ENCODE data around the gene PLD4. TPM values are rescaled to one million over a fixed set of nuclear protein-coding genes. Genes with fewer than 3 reads are reported as not detected.

Gene PLD4
- total RNA-seq, 1 donor from 2014 or later = not detected

DNA sequence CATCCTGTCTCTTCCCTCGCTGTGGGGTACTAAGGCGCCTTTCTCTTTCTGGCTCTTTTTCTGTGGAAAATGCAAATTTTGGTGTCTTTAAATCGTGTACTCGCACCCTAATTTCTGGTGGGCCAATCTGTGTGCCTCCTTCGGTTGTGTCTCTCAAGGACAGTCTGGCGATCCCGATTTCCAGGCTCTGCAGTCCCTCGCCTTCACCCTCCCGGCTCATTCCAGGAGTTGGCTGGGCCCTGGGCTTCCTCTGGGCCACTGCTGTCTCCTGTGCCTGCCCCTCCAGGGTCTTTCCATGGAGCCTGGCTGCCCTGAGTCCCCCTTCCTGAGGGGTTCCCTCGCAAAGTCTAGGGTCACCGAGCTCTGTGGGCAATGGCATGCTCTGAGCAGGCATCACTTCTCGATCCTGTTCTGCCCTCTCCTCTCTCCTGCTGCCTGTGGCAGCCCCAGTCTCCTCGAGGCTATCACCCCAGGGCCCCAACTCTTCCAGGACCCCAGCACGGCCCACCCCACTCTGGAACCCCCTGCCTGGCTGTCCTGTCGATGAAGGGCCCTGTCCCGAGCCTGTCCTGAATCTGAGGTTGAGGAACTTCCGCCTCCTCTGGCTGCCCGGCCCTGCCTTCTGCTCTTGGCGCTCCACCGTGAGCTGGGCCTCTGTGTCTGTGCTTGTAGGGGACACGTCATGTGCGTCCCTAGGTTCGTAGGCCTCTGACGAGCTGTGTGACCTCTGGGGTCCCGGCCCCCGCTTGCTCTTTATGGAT, 29.4 kb downstream of the PLD4 start:
- DNase-seq (ENCODE audit: extremely low read depth, low read depth, low spot score) = no peak

DNA sequence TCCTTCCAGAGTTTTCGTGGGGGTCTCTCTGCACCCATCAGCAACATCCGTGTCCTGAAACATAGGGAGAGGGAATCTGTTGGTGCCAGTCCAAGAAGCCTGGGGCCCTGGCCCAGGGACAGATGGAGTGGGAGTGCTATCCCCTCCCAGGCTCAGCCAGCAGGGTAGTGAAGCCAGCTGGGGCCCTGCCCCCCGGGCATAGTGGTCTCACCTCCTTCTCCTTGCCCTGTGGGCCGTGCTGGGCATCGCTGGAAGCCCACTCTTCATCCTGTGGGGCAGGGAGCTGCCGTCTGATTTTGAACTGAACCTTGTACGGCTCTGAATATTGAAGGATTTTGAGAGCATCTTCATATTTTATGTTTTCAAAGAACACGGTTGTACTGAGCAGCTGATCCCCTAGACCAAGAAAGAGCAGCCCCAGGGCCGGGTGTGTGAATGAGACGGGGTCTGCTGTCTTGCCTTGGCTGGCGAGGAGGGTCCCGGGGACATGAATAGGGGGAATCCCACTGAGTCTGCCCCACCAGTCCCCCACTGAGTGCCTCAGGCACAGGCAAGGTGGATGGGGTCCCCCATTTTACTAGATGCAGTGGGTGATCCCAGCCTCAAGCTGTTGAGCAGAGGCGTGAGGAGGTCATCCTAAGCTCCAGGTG, 30.2 kb downstream of the PLD4 start:
- DNase-seq (ENCODE audit: extremely low read depth, low read depth, low spot score) = no peak

DNA sequence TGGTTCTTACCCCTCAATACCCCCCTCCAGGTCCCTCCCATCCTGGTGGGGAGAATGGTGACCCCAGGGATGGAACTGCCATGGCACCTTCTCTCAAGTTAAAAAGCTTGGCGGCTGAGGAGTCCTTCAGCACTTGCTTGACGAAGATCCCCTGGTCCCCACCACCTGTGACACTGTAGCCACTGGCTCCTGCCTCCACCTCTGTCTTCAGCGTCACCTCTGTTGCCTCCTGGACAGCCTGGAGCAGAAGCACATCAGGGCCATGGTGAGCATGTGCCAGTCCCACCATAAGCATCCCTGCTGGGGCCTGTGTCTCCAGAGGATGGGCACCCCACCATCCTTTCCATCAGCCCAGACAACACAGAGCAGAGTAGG, 30.7 kb downstream of the PLD4 start:
- DNase-seq (ENCODE audit: extremely low read depth, low read depth, low spot score) = no peak

DNA sequence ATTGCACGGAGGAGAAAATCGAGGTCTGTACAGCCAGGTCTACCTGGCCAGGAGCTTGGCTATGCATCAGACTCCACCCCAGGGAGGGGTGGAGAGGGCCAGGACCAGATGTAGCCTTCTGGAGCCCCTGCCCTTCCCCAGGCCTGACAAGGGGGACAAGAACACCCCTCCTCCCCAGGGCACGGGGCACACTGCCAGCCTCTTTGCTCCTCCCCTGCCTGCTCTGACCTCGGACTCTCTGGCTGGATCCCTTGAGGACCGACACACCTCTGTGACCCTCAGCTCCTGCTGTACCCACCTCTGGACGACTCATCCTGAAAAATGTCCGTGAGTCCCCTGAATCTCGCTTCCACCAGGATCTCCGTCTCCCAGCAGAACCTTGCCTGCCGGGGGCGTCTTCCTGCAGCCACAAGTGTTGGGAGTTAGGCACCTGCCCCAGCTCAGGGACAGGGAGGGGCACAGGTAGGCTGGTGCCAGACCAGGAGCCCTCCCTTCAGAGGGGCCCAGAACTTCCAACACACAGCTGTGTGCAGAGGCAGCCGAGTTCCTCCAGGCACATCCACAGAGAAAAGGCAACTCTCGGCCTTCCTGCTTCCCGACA, 31.7 kb downstream of the PLD4 start:
- DNase-seq (ENCODE audit: extremely low read depth, low read depth, low spot score) = no peak

DNA sequence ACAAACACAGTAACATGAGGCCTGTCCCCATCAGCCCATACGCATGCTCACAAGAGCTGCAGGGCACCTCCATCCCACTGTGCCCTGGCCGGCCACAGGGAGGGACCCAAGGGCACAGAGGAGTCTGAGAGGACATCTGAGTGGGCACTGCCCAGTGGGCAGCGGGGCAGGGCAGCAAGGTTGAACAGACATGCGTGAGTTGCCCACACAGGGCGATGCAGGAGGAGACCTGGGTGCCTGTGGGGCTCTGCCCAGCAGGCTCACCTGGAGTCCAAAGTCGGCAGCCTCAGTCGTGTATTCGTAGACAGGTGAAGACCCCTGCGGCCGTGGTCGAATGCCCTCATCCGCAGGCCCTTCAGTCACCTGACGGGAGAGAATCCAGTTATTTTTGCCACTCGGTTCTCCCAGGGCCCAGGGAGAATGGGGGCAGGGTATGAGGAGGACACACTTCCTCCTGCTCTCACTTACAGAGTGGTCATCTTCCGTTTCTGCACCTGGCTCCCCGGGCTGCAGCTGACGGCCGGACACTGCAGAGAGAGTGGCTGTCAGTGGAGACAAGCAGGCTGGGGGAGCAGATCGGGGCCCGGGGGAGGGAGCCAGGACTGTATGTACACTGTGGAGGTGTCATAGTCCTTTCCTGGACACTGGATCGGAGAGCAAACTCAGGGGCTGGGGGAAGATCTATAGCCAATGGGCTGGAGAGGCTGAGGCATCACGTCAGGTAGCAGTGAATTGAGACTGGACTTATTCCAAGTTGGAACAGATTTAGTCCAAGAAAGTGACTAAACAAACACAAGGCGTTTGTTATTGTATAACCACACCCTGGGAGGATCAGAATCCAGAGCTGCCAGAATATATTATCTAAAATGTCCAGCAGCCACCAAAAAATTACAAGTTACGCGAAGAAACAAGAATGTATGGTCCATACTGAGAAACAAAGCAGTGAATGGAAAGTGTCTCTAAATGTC, 32.8 kb downstream of the PLD4 start:
- DNase-seq (ENCODE audit: extremely low read depth, low read depth, low spot score) = no peak

DNA sequence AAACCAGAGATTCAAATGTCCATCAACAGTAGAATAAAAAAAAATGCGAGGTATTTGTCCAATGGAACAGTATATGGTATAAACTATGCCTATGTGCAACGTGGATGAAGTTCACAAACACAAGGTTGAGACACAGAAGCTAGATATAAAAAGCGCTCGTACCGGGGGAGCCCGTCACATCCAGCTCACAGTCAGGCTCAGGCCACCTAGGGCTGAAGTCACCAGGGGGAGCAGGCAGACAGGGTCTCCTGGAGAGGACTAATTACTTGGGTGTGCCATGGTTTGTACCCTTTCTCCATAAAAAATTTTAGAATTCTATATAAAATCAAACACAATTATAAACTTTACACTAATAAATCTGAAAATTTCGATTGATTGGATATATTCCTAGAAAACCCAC, 39.9 kb downstream of the PLD4 start:
- DNase-seq (ENCODE audit: extremely low read depth, low read depth, low spot score) = no peak

DNA sequence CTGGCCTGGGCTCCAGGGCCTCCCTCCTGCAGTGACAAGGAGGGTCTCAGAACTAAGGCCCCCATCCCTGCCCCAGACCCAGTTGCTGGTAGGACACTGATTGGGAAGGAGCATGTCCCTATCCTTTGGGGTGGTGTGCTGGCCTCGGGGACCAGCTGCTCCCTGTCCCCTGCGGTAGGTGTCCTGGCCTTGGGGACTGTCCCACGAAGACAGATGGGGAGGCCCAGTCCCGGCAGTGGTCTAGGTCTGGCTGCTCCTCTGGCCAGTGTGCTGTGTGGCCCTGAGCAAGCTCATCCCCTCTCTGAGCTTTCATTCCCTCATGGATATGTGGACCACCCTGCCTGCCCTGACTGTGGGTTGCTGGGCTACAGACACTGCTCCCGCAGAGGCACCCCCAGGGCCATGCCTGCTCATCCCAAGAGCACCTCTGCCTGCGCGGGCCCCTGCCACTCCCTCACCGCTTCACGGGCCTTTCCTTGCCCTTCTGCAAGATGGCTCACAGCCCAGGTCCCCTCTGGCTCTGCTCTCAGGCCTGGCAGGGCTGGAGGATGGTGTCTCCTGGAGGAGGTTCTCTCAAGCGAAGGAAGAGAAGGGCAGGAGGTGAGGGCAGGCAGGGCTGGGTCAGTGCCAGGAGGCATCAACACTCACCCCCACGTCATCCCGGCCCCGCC, 41.0 kb downstream of the PLD4 start:
- DNase-seq (ENCODE audit: extremely low read depth, low read depth, low spot score) = no peak

DNA sequence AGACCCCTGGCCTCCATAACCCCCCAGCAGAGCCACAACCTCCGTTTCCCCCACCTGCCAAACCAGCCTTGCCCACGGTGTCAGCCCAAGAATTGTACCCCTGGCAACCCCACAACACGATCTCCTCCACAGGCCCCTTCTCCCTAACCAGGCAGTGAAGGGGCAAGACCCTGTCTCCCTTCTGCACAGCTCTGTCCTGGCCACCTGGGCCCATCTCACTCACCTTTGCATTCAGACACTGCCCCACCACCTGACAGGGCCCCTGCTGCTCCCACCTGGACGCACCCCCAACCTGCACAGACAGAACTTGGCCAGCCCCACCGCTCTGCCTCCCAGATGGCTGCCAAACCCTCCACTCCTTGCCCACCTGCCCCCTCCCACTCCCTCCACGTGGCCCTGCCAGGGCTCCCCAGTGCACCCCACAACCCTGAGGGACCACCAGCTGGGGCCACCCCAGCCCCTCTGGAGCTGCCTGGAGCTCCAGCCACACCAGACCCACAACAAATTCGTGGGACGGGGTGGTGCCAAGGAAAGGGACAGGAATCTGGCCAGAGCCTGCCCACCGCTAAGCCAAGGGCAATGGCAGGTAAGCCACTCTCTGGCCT, 41.7 kb downstream of the PLD4 start:
- no peak for DNase-seq (ENCODE audit: extremely low read depth, low read depth, low spot score)

DNA sequence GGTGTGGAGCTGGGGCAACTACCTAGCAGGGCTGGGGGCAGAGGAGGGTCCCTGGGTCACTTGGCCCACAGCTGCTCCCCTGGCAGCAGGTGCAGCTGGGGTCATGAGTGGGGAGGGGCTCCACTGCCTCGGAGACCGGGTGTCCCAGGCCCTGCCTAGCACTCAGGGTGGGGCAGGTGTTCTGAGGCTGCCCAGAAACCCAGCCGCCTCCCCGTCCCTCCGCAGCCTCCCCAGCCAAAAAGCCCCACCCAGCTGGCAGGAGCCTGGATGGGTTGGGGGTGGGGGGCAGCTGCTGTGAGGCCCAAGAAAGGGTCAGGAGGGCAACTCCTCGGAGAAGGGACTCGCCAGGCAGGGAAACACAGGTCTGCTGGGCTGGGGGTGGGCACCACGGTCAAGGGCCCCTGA, 42.3 kb downstream of the PLD4 start:
- DNase-seq (ENCODE audit: extremely low read depth, low read depth, low spot score) = no peak

DNA sequence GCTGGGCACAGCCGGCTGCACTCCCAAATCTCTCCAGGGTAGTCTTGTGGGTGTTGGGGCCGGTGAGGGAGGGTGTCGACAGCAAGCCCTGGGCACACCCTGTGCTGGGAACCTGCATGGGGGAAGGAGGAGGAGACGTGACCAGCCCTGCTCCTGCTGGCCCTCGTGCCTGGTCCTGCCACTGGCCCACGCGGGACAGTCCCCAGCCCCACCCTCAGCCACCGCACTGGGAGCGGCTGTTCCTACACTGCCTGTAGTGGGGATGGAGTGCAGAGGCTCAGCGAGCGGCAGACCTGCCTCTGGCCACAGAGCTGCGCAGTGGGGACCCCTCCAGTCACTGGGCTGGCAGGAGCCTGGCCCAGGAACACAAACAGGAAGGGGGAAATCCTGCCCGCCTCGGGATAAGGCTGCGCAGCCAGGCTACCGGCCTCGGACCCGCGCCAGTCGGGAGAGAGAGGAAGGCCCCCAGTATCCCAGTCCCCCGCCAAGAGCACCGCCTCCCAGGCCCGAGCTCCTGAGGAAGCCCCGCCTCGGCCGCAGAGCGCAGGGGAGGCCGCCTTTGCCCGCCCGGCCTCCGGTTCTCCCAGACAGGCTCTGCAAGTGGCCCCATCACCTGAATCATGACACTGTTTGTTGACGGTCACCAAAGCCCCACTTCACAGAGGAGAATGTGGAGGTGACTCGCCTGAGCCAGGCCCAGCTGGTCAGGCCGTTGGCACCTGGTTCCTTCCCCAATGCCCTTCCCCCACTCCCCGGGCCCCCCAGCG, 42.9 kb downstream of the PLD4 start:
- no peak for DNase-seq (ENCODE audit: extremely low read depth, low read depth, low spot score)

DNA sequence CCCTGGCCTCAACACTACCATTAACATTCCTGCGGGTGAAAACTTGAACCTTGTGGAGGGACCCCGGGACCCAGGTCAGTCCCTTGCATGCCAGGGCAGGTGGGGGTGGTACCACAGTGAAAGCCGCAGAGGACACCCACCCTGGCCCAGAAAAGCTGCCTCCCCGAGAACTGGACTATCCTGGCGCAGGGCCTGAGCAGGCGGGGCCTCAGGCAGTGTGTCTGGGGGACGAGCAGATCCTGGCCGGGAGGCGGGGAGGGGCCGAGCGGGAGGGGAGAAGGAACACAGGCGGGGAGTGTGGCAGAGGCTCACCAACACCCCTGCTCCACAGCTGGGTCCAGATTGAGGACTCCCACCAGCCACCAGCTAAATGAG, 43.5 kb downstream of the PLD4 start:
- no peak for DNase-seq (ENCODE audit: extremely low read depth, low read depth, low spot score)

DNA sequence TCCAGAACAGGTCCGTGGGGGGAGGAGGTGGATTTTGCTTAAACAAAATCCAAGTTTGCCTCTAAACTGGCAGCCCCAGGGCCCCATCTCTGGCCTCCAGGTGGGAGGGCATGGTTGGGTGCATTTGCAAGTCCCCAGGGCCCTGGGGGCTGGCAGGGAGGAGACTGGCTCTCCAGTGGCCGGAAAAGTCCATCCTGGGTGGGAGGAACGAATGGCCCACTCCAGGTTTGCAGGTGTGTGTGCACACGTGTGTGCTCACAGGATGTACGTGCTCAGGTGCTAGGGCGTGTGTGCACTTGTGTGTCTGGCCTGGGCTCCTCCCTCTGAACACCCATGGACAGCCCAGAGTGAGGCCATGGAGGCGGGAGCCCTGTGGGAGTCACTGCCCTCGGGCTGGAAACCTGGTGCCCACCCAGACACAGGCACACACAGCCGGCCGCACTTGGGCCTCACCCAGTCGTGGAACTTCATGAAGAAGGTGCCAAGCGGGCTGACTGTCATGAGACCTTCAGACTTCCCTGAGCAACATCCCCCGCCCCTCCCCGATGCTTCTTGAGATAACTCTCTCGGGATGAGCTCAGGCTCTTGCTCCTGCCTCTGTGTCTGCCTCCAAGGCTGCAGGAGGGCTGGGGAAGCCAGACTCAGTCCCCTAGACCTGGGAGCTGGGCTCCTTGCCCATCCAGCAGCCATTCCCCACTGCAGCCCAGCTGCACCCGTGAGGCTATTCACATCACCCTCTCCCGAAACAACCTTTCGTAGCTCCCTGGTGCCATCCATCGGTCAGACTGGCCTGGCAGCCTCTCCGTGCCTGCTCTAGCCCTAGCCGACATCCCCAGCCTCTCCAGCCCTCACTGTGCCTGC, 44.1 kb downstream of the PLD4 start:
- DNase-seq (ENCODE audit: extremely low read depth, low read depth, low spot score) = no peak

DNA sequence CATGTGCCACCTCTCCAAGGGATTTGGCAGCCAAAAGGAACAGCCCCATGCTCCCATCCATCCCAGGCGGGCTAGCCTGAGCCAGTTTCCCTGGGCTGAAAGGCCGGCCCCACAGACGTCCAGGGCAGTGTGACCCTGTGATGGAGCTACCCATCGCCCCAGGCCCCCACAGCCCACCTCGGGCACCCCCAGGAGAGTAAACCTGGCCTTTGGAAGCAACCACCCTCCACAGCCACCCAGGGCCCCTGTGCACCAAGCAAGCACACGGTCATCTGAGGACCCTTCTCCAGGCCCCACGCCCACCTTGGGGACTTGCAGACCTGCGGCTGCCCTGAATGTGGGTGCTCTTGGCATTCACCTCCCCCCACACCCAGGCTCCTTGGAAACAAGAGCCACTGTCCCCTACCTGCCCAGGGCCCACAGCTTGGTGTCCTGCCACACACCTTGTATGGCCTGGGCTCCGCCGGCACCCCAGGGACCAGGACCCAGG, 45.1 kb downstream of the PLD4 start:
- no peak for DNase-seq (ENCODE audit: extremely low read depth, low read depth, low spot score)

DNA sequence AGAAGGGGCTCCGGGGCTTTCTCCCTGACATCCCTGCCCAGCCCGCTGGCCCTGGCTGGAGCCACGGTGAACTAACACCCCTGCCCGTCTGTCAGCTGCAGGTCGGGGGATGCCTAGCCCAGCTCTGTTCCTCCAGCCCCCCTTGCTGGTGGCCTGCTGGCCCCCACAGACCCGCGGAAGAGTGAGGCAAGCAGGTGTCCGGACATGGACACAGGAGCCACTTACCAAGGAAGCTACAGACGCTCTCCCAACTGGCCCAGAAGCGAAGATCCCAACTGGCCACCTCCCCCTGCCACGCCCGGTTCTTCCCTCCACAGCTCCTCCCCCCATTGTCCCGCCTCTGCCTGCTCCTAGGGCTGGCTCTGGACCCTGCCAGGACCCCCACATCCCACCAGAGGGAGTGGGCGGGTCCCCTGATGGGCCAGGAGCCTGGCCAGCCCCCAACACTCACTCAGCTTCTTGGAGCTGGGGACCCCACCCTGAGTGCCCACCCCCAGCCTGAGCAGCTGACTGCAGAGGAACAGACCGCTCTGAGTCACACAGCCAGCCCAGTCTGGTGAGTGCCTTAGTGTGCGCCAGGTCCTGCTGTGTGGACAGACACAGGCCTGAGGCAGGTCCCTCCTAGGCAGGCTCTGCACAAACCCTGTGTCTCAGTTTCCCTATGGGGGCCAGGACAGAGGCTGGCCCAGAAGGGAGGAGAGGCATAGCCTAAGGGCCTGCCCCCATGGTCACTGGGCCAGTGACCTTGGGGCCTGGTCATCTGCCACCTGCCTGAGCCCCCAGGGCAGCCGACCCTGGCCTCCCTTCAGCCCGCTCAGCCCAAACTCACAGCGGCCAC, 45.8 kb downstream of the PLD4 start:
- DNase-seq (ENCODE audit: extremely low read depth, low read depth, low spot score) = no peak

DNA sequence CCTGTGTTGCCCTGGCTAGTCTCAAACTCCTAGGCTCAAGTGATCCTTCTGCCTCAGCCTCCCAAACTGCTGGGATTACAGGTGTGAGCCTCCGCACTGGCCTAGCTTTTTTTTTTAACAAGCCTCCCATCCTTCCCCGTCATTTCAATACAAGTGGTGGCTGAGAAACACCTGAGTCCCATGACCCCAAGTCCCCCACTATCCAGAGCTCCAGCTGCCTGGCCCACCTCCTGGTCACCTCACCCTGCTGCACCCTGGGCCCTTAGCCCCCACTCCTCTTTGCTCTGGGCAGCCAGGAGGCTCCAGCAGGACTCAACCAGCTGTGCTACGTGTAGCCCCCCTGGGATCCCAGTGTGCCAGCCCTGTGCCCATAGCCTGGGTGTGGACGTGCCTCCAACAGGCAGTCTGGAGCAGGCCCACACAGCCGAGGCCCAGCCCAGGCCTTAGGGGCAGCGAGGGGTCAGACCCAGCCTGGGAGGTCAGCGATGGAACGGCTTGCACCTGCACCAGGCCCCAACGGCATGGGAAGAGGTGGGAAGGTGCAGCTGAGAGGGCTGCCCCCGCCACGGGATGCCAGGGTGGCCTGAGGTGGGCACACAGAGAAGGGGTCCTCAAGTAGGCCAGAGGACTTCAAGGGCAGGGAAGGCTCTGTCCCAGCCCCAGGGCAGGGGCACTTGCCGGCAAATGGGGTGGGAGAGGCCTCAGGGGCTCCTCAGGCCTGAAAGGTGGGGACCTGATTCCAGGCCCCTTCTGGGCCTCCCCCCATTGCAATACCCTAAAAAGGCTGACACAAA, 47.0 kb downstream of the PLD4 start:
- DNase-seq (ENCODE audit: extremely low read depth, low read depth, low spot score) = no peak

DNA sequence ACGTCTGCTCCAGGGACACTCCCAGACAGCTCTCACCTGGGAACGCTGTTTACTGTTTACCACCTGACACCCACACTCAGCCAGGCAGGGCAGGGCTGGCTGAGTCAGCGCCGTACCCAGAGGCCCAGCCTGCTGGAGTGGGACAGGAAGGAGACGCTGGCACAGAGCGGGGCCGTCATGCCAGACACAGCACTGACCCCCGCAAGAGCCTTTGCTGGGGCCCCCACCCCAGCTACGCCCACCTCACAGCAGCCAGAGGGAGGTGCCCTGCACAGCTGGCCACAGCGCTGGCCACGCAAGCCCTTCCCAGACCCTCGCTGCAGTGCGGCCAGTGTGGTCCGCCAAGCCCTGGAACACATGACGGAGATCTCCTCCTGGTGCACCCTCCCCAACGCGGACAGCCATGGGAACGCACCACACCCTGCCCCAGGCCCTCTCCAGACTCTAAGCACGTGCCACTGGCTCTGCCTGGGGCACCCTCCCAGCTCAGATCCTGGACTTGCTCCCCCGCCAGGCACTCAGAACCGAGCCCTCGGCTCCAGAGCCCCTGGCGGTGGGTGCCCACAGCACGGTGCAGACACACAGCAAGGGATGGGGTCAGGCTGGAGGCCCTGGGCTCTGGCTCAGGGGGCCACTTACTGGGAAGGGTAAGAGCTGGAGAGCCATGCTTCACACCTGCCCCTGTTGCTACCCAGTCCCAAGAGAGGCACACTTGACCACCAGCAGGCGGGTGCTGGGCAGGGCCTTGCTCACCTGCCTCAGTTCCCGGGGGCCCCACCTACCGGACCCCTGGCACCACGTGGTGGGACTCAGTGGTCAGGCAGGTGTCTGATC, 47.8 kb downstream of the PLD4 start:
- DNase-seq (ENCODE audit: extremely low read depth, low read depth, low spot score) = no peak

All from glomerular endothelial cell (primary cell).